ENCODE measurements around the gene CGA. TPM values are rescaled to one million over a fixed set of nuclear protein-coding genes. Genes with fewer than 3 reads are reported as not detected.
"Not testable (repeated sequence)": the region's sequence is repeated elsewhere in the genome, so short reads cannot be mapped to it uniquely, and the experiment has no call there.

Gene CGA
- total RNA-seq (under 1 TPM in 1 of 4 donors, not detected in 3; 0.52 TPM), polyA plus RNA-seq (1 to 10 TPM in 1 of 3 donors, under 1 TPM in 2; 0.03 to 3.8 (median 0.18) TPM)
- long read RNA-seq, donor 1 = 0 reads
- long read RNA-seq, donor 2 = 0 reads

- WGBS, 3 donors = 38 to 48% (median 42%) methylated on average over 6 of the region's 6 CpGs
- no peaks in the 10 kb centered on the region for H3K4me1 ChIP-seq
- no peaks in the 10 kb centered on the region for H3K9me3 ChIP-seq
- no peak for TF ChIP-seq CTCF (IDR thresholded peaks at IDR 0.05)
- H3K27me3 ChIP-seq (ENCODE audit: insufficient read depth in 3 of 3, low read length in 2 of 3) = peaks cover 0 to 20% (median 8%) of the 10 kb centered on the region in 3 donors
- intact Hi-C loops (cut with DNase I) = no loop called here
- no peak for DNase-seq
- H3K27ac ChIP-seq = no peak within 1 kb of the TSS
- H3K36me3 ChIP-seq (ENCODE audit: insufficient read depth in 1 of 2, low read depth in 1 of 2) = no peaks in the 10 kb centered on the region
- no peak within 1 kb of the TSS for H3K4me3 ChIP-seq
- ATAC-seq = no peak
Measured at GRCh38 chr6:87095087-87095509, at the start of gene CGA. Gene CGA, minus strand, starts transcription at chr6:87095106. Its CDS starts 6,906 bp downstream, at chr6:87088200.

GRCh38 chr6:87139927-87140326 is 45.0 kb upstream of the CGA start:
- H3K4me1 ChIP-seq; H3K27ac ChIP-seq; H3K27me3 ChIP-seq (ENCODE audit: insufficient read depth in 3 of 3, low read length in 2 of 3); H3K9me3 ChIP-seq; ATAC-seq; H3K36me3 ChIP-seq (ENCODE audit: insufficient read depth in 1 of 2, low read depth in 1 of 2); H3K4me3 ChIP-seq; DNase-seq: not testable (repeated sequence)
- intact Hi-C loops (cut with DNase I) = loop anchor here (1.0 to 5.0 kb wide), 2 partner anchors 97 kb away; no protein-coding TSS in a partner anchor
- 84 to 92% (median 91%) methylated on average over 6 to 8 of the region's 8 CpGs for WGBS, 3 donors

GRCh38 chr6:87139236-87139635 is 44.3 kb upstream of the CGA start:
- Histone ChIP-seq H3K27ac (no peak overlapping the region), H3K4me1 (no peaks in the 10 kb centered on the region), H3K36me3 (ENCODE audit: insufficient read depth in 1 of 2, low read depth in 1 of 2) (no peaks in the 10 kb centered on the region), H3K27me3 (ENCODE audit: insufficient read depth in 3 of 3, low read length in 2 of 3) (no peaks in the 10 kb centered on the region), H3K9me3 (no peaks in the 10 kb centered on the region), H3K4me3 (no peak overlapping the region)
- ATAC-seq (peak; percentile 61 to 88 (median 70)), DNase-seq (no peak)
- 10 to 38% (median 26%) methylated on average over 1 of the region's 1 CpG for WGBS, 3 donors
- TF ChIP-seq CTCF (IDR thresholded peaks at IDR 0.05) = peak; percentile 78
- intact Hi-C loops (cut with DNase I) = loop anchor here (1.0 to 5.0 kb wide), 2 partner anchors 98 kb away; no protein-coding TSS in a partner anchor

GRCh38 chr6:87136963-87137362 is 42.1 kb upstream of the CGA start:
- H3K4me3 ChIP-seq = no peak overlapping the region
- H3K36me3 ChIP-seq (ENCODE audit: insufficient read depth in 1 of 2, low read depth in 1 of 2) = no peaks in the 10 kb centered on the region
- TF ChIP-seq CTCF (IDR thresholded peaks at IDR 0.05) = no peak
- ATAC-seq (no peak), DNase-seq (no peak)
- no peaks in the 10 kb centered on the region for H3K9me3 ChIP-seq
- 38 to 44% (median 43%) methylated on average over 1 of the region's 1 CpG for WGBS, 3 donors
- intact Hi-C loops (cut with DNase I) = loop anchor here in 1 of 2 donors (5.0 kb wide), 1 partner anchor 100 kb away; no protein-coding TSS in a partner anchor
- H3K27me3 ChIP-seq (ENCODE audit: insufficient read depth in 3 of 3, low read length in 2 of 3) = no peaks in the 10 kb centered on the region
- H3K27ac ChIP-seq = no peak overlapping the region
- no peaks in the 10 kb centered on the region for H3K4me1 ChIP-seq

- ATAC-seq (no peak), DNase-seq (no peak)
- H3K9me3 ChIP-seq = no peaks in the 10 kb centered on the region
- H3K36me3 ChIP-seq (ENCODE audit: insufficient read depth in 1 of 2, low read depth in 1 of 2) = no peaks in the 10 kb centered on the region
- no peaks in the 10 kb centered on the region for H3K4me1 ChIP-seq
- H3K27me3 ChIP-seq (ENCODE audit: insufficient read depth in 3 of 3, low read length in 2 of 3) = peaks cover 0 to 12% (median under 1%) of the 10 kb centered on the region in 3 donors
- 84 to 88% (median 87%) methylated on average over 2 of the region's 2 CpGs for WGBS, 3 donors
- no peak overlapping the region for H3K27ac ChIP-seq
- no peak for TF ChIP-seq CTCF (IDR thresholded peaks at IDR 0.05)
- intact Hi-C loops (cut with DNase I) = no loop called here
- no peak overlapping the region for H3K4me3 ChIP-seq
Measured at GRCh38 chr6:87127737-87128136, 32.8 kb upstream of the CGA start.
